ENCODE results near the gene SSRP1.
A peak's percentile ranks its signal among the peaks of the same experiment; 100 is the strongest.

Gene SSRP1

GRCh38 chr11:57311109-57311936, 24.4 kb downstream of the SSRP1 start:
- Histone ChIP-seq H3K79me2 (ENCODE audit: control insufficient read depth, low read length) (no peaks in the 10 kb centered on the region), H3K27ac (ENCODE audit: low read depth, low read length) (no peak overlapping the region), H4K20me1 (ENCODE audit: control insufficient read depth, insufficient read depth, low read depth, low read length) (no peaks in the 10 kb centered on the region), H3K36me3 (ENCODE audit: control insufficient read depth, low read length) (peaks cover 3% of the 10 kb centered on the region; the same call in 1 of the 2 replicates), H3F3A (ENCODE audit: control insufficient read depth, insufficient read depth) (no peaks in the 10 kb centered on the region), H3K4me1 (ENCODE audit: control insufficient read depth, low read length) (peaks cover 15% of the 10 kb centered on the region), H3K4me3 (ENCODE audit: low read length) (no peak overlapping the region), H3K9me2 (replicated peaks; ENCODE audit: control insufficient read depth, low read length) (no peaks in the 10 kb centered on the region), H3K4me2 (ENCODE audit: low read length) (peak overlapping the region; percentile 25; the same call in 1 of the 2 replicates), H3K9me3 (ENCODE audit: control insufficient read depth, insufficient read depth, low read length) (no peaks in the 10 kb centered on the region), H3K27me3 (ENCODE audit: control insufficient read depth, low read length) (no peaks in the 10 kb centered on the region)
- TF ChIP-seq, protein P1, sequence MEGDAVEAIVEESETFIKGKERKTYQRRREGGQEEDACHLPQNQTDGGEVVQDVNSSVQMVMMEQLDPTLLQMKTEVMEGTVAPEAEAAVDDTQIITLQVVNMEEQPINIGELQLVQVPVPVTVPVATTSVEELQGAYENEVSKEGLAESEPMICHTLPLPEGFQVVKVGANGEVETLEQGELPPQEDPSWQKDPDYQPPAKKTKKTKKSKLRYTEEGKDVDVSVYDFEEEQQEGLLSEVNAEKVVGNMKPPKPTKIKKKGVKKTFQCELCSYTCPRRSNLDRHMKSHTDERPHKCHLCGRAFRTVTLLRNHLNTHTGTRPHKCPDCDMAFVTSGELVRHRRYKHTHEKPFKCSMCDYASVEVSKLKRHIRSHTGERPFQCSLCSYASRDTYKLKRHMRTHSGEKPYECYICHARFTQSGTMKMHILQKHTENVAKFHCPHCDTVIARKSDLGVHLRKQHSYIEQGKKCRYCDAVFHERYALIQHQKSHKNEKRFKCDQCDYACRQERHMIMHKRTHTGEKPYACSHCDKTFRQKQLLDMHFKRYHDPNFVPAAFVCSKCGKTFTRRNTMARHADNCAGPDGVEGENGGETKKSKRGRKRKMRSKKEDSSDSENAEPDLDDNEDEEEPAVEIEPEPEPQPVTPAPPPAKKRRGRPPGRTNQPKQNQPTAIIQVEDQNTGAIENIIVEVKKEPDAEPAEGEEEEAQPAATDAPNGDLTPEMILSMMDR (IDR thresholded peaks at IDR 0.05; ENCODE audit: low read depth, low read length, poor library complexity, severe bottlenecking) = no peak
- no peak for TF ChIP-seq EZH2phosphoT487 (IDR thresholded peaks at IDR 0.05; ENCODE audit: borderline replicate concordance, low read length)

GRCh38 chr11:57310630-57311086, 25.0 kb downstream of the SSRP1 start:
- TF ChIP-seq EZH2phosphoT487 (IDR thresholded peaks at IDR 0.05; ENCODE audit: borderline replicate concordance, low read length) = no peak
- TF ChIP-seq, protein P1 (IDR thresholded peaks at IDR 0.05; ENCODE audit: low read depth, low read length, poor library complexity, severe bottlenecking) = no peak
- Histone ChIP-seq H3K36me3 (ENCODE audit: control insufficient read depth, low read length) (no peaks in the 10 kb centered on the region), H3F3A (ENCODE audit: control insufficient read depth, insufficient read depth) (no peaks in the 10 kb centered on the region), H3K4me1 (ENCODE audit: control insufficient read depth, low read length) (peaks cover 12% of the 10 kb centered on the region), H3K9me2 (replicated peaks; ENCODE audit: control insufficient read depth, low read length) (no peaks in the 10 kb centered on the region), H3K4me2 (ENCODE audit: low read length) (no peak overlapping the region), H3K27me3 (ENCODE audit: control insufficient read depth, low read length) (no peaks in the 10 kb centered on the region), H3K4me3 (ENCODE audit: low read length) (no peak overlapping the region), H4K20me1 (ENCODE audit: control insufficient read depth, insufficient read depth, low read depth, low read length) (no peaks in the 10 kb centered on the region), H3K27ac (ENCODE audit: low read depth, low read length) (no peak overlapping the region), H3K9me3 (ENCODE audit: control insufficient read depth, insufficient read depth, low read length) (no peaks in the 10 kb centered on the region), H3K79me2 (ENCODE audit: control insufficient read depth, low read length) (no peaks in the 10 kb centered on the region)

GRCh38 chr11:57310091-57310490, 25.6 kb downstream of the SSRP1 start:
- Histone ChIP-seq H3K4me1 (ENCODE audit: control insufficient read depth, low read length) (peaks cover 10% of the 10 kb centered on the region; the same call in 1 of the 2 replicates), H3K9me2 (replicated peaks; ENCODE audit: control insufficient read depth, low read length) (no peaks in the 10 kb centered on the region), H3K27ac (ENCODE audit: low read depth, low read length) (no peak overlapping the region), H3K4me3 (ENCODE audit: low read length) (no peak overlapping the region), H3K79me2 (ENCODE audit: control insufficient read depth, low read length) (no peaks in the 10 kb centered on the region), H3K9me3 (ENCODE audit: control insufficient read depth, insufficient read depth, low read length) (no peaks in the 10 kb centered on the region), H3K27me3 (ENCODE audit: control insufficient read depth, low read length) (no peaks in the 10 kb centered on the region), H3K36me3 (ENCODE audit: control insufficient read depth, low read length) (no peaks in the 10 kb centered on the region), H3F3A (ENCODE audit: control insufficient read depth, insufficient read depth) (no peaks in the 10 kb centered on the region), H3K4me2 (ENCODE audit: low read length) (no peak overlapping the region), H4K20me1 (ENCODE audit: control insufficient read depth, insufficient read depth, low read depth, low read length) (no peaks in the 10 kb centered on the region)
- no peak for TF ChIP-seq EZH2phosphoT487 (IDR thresholded peaks at IDR 0.05; ENCODE audit: borderline replicate concordance, low read length)
- TF ChIP-seq, protein P1 (IDR thresholded peaks at IDR 0.05; ENCODE audit: low read depth, low read length, poor library complexity, severe bottlenecking) = no peak

Measured in DOHH2 (cell line).